Fibroblast of skin of right biceps (primary cell): Measurements from ENCODE around the gene LIPN.
"Not testable (repeated sequence)": the region's sequence is repeated elsewhere in the genome, so short reads cannot be mapped to it uniquely, and the experiment has no call there.

ENCODE experiments used
- DNase-seq: peaks from one replicate; pipeline ENCODE4 v3.0.0-alpha.2; 2013

The LIPN gene, protein sequence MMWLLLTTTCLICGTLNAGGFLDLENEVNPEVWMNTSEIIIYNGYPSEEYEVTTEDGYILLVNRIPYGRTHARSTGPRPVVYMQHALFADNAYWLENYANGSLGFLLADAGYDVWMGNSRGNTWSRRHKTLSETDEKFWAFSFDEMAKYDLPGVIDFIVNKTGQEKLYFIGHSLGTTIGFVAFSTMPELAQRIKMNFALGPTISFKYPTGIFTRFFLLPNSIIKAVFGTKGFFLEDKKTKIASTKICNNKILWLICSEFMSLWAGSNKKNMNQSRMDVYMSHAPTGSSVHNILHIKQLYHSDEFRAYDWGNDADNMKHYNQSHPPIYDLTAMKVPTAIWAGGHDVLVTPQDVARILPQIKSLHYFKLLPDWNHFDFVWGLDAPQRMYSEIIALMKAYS

DNA sequence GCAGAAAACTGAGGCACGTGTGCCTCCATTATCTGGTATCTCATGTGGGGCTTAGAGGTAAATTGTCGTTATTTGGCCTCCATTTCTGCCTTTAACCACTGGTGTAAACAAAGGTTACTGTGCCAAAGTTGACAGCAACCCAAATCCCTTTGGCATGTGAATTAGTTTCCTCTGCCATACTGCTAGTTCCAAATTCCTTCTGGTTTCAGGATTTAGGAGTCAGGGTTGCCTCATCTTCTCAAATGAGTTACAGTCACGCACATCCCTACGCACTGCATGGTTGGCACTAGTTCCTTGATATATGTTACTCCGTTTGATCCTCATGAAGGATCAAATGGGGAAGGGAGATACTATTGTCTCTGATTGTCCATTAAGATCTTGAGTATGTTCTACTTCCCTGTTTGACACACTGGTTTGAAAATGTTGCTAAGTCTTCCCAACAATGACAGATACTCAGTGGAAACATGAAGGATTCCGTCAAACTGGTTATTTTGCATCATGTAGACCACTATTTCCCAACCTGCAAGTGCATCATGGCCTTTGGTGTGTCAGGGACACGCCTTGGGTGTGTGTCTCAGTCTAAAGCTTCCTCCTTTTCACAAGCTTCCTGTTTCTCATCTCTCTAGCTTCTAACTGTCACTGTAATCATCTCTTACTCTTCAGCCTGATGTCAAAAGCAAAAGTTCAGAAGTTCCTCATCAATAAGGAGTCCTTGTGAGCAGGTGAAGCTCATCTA, at the start of gene LIPN:
Gene LIPN (plus strand): TSS at position 655 of the 736 bp plus-strand sequence. CDS start 1,386 bp downstream, outside the sequence.
- no peak for DNase-seq

DNA sequence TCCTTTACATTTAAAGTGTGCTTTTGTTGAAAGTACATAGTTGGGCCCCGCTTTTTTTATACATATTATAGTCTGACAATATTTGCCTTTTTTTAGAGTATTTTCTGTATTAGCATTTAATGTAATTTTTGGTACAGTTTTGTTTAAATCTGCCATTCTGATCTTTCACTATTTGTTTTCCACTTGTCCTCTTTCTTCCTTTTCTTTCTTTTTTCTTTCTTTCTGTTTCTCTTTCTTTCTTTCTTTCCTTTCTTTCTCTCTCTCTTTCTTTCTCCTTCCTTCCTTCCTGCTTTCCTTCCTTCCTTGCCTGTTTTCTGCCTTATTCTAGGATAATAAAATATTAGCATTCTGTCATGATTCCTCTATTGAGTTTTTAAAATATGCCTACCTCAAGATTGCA, 44.3 kb upstream of the LIPN start:
- no peak for DNase-seq

DNA sequence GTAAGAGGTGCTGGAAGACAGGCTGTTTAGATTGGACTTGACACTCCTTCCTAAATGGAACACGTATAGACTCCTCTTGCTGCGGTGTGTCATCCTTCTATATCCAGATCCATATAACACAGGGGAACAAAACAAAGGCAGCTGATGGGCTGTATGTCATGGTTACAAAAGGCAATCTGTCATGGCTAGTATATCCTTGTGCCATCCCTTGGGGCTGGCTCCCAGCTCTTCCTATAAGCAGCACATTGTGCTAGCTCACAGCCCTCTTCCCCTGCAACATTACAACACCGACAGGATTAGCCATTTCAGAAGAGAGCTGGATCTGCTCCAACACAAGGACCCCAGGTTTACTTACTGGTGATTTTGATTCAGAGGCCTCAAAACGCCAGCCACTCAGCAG, 38.4 kb upstream of the LIPN start:
- no peak for DNase-seq

GRCh38 chr10:88725798-88726197, 34.0 kb upstream of the LIPN start:
- no peak for DNase-seq

- peak; percentile 2 for DNase-seq
Observed at GRCh38 chr10:88728107-88728763, 31.6 kb upstream of the LIPN start.

GRCh38 chr10:88730864-88731263, 29.0 kb upstream of the LIPN start:
- no peak for DNase-seq

DNA sequence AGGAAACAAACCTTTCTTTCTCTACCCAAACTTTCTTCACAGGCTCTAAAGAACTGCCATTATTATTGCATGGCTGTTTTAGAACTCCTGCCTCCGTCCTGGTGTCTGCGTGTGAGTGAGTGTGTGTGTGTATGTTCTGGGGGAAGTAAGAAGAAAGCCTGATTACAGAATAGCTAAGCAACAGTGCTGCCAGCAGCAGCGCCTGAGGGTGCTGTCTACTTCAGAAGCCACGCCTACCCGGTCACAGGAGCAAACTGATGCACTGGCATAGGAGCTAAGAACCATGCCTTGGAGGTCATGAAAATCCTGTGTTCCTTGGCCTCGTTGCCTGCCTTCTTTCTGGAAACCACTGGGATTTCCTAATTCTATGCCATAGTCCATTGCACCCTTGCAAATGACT, 28.5 kb upstream of the LIPN start:
- no peak for DNase-seq

DNA sequence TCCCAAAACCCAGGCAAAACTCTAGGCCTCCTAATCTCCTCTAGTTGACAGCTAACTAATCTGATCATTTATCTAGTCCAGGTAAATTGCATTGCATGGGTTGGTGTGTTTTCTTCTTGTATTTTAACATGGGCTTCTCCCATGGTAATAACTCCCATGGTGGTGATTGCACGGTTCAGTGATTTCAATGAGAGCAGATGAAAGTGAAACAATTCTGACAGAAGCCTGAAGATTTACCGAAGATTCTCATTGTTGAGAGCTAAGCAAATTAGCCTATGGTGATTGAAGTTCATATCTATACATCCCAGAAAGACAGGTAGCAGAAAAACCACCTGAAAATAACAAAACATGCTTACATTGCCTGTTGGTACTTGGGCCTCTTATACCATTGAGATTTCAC, 26.6 kb upstream of the LIPN start:
- DNase-seq: no peak

GRCh38 chr10:88735661-88736060, 24.2 kb upstream of the LIPN start:
- DNase-seq: peak; percentile 68

- not testable (repeated sequence) for DNase-seq
Observed at GRCh38 chr10:88741921-88742320, 17.9 kb upstream of the LIPN start.

DNA sequence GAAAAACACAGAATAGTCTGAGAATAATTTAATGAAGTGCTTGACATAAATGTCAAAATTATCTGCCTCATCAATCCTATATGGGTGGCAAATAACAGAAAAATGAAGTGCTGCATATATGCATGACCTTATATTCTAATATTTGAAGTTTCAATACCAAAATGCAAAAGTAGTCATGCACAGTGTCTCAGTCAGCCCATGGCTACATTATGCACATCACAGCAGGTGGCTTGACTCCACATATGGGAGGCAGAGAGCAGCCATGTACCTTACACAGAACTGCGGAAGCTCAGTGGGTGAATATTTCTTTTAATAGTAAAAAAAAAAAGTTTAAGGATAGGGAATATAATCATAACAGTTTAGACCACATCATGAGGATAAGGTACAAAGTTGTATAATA, 17.4 kb upstream of the LIPN start:
- no peak for DNase-seq

DNA sequence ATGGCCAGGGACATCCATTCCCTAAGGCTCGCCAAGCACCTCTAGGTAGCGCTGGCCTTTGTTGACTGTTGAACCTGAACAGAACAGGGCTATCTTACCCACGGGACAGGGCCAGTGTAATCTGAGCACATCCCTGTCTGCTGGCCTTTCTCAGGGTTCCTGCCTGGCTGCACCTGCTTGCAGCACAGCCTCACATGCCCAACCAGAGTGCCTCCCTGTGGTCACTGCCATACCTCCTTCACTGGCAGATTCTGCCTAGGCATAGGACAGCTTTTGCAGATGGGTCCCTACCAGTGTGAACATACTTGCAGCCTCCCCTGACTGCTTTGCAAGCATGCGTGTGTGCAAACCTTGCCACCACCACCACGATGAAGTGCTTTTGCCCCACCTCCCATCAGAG, 15.8 kb upstream of the LIPN start:
- DNase-seq: no peak

GRCh38 chr10:88745633-88746032, 14.2 kb upstream of the LIPN start:
- DNase-seq: no peak

DNA sequence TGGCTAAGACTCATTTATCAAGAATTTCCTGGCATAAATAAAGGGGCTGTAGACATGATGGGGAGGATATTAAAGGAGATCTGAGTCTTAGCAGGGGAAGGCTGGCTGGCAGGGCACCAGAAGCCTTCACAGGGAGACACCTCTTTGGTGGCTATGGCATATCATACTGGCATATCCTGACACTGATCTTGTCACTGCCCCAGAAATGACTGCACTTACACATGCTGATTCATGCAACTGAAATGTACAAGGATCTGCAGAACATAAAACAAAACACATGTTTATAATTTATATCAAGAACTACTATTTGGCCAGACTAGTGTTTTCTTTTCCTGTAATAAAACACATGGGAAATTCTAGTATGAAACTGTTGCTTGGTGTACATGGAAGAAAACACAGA, 5.5 kb upstream of the LIPN start:
- DNase-seq: peak; percentile 83

DNA sequence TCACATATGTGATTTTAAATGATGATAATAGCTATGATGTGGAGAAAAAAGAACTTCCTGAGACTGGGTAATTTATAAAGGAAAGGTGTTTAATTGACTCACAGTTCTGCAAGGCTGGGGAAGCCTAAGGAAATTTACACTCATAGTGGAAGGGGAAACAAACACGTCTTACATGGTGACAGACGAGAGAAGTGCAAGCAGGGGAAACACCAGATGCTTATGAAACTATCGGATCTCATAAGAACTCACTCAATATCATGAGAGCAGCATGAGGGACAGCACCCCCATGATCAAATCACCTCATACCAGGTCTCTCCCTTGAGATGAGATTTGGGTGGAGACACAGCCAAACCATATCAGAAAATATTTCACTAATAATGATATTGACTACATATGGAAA, 4.1 kb upstream of the LIPN start:
- no peak for DNase-seq

GRCh38 chr10:88756660-88757059, 3.2 kb upstream of the LIPN start:
- DNase-seq: no peak

DNA sequence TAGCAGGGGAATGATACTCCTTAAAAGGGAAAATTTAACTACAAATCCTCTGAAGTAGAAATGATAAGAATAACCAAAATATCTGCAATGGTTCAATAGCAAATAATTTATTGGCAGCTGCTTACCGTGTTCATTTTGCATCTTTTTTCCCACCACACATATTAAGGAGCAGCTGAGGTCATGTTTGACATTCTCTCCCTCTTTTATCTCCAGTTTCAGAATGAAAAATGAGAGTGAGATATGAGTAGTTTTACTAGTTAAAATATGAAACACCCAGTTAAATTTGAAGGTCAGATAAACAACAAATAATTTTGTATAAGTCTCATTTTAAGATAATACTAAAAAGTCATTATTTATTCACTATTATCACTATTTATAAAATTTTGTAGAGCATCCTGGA, 3.1 kb downstream of the LIPN start:
- DNase-seq: no peak

DNA sequence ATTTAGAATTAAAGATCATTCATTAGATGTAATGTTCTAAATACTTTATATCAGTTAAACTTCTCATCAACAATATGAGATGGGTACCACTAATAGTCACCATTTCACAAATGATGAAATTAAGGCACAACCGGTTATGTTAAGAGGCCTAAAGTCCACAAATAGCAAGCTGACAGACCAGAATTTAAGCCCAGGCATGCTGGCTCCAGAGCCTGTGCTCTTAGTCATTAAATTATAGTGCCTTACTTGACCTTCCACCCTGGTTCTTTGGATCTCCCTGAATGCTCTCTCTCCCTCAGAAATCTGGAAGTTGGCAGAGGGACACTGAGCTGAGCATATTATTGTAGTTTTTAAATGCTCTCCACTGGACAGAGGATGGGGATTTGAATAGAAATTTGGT, 3.6 kb downstream of the LIPN start:
- DNase-seq: no peak

DNA sequence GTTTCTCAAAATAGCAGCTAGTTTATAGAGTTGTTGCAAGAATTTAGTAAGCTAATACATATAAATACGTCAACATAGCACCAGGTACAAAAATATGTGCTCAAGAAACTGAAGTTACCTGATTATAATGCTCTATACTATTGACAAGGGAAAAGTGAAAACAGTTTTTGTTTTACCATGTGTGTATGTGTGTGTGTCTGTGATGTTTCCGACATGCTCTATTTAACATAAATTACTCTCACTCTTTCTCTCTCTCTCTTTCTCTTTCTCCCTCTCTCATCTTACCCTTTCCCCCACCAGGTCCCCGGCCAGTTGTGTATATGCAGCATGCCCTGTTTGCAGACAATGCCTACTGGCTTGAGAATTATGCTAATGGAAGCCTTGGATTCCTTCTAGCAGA, 4.3 kb downstream of the LIPN start:
- DNase-seq: no peak

DNA sequence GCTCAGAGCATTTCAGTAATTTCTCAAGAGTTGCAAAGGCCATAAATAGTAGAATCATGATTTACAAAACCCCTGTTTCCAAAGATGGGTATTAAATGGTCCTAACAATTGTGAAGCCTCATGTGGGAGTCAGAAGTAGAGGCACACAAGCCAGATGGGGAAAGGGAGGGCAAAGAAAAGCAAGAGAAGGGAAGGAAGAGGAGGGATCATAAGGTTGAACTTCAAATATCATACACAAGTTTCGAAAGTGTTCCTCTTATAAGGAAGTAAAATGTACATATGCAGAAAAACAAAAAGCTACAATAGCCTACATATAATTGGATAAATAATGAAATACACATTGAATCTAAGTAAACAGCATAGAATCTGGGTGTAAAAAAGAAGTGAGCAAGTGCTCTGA, 6.0 kb downstream of the LIPN start:
- DNase-seq: no peak

GRCh38 chr10:88769384-88769783, 9.6 kb downstream of the LIPN start:
- no peak for DNase-seq

DNA sequence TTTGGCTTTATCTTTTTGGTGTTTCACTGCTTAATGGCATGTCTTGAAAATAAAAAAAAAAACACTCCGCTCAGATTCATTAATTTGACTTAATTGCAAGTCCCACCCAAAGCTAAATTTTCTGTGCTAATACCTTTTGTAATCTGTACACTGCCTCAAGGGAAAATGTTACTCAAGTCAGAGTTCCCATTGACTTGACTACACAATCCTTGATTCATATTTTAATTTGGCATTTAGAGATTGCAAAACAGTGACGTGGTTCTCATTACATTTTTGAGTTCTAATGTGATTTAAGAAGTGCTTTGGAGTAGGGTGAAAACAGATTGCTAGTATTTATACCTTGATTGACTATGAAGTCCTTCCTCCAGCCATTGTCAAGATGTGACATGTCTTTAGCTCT, 21.4 kb downstream of the LIPN start:
- DNase-seq: no peak

DNA sequence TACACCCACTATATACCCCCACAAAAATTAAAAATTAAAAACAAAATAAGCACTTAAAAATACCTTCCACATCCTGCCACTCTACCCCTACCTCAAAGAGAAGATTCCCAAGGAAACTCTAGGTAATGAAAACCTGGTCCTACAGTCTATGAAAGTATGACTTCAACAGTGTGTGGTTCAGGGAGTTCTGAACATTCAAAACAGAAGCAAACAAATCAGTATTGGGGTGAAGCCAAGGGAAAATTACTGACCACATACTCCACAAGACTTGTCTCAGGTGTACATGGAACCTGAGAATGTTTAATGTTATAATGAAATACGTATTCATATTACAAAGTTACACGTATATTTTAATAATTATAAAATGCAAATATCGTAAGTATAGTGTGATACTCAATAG, 22.4 kb downstream of the LIPN start:
- DNase-seq: no peak

- peak; percentile 28 for DNase-seq
Observed at GRCh38 chr10:88783724-88784123, 23.9 kb downstream of the LIPN start.
